Measurements from ENCODE around the gene BCL3. TPM values are rescaled to one million over a fixed set of nuclear protein-coding genes. Genes with fewer than 3 reads are reported as not detected.

BCL3 gene
- total and polyA plus RNA-seq, 2 of the 13 experiments (the other 11 are each of a cell fraction or from before 2014, with no cell fraction given), result 2.3 to 4.0 TPM

DNA sequence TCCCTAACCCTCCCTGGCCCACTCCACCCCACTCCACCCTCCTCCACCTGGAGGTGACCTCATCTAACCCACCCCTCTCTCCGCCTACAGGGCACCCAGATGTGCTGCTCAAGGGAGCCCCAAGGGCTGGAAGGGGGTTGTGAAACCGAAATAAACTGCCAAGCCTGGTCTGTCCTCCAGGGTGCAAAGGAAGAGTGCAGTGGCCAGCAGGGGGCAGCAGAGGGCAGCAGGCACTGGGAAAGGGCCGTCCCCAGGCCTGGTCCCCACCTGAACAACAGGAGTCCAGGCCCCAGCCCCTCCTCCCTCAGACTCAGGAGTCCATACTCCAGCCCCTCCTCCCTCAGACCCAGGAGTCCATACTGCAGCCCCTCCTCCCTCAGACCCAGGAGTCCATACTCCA lies 52.0 kb downstream of the BCL3 start (continued):
- TF ChIP-seq MEIS1 (CRISPR knock-in tag; IDR thresholded peaks at IDR 0.05; ENCODE audit: borderline replicate concordance), result 0 out of 2 replicates have a peak, but pooled peaks have one; percentile 34
- TF ChIP-seq, protein P1, sequence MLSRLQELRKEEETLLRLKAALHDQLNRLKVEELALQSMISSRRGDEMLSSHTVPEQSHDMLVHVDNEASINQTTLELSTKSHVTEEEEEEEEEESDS (CRISPR knock-in tag; IDR thresholded peaks at IDR 0.05; ENCODE audit: borderline replicate concordance), result no peak
- TF ChIP-seq SRF (IDR thresholded peaks at IDR 0.05; ENCODE audit: low read depth, low read length), result no peak
- 0 out of 2 replicates have a peak, but pooled peaks have one; percentile 22 for TF ChIP-seq ETV6 (CRISPR knock-in tag; conservative IDR thresholded peaks at IDR 0.05)
- TF ChIP-seq, protein P2, sequence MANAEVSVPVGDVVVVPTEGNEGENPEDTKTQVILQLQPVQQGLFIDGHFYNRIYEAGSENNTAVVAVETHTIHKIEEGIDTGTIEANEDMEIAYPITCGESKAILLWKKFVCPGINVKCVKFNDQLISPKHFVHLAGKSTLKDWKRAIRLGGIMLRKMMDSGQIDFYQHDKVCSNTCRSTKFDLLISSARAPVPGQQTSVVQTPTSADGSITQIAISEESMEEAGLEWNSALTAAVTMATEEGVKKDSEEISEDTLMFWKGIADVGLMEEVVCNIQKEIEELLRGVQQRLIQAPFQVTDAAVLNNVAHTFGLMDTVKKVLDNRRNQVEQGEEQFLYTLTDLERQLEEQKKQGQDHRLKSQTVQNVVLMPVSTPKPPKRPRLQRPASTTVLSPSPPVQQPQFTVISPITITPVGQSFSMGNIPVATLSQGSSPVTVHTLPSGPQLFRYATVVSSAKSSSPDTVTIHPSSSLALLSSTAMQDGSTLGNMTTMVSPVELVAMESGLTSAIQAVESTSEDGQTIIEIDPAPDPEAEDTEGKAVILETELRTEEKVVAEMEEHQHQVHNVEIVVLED (CRISPR knock-in tag; IDR thresholded peaks at IDR 0.05; ENCODE audit: borderline replicate concordance), result no peak
- no peak for TF ChIP-seq MTA3 (CRISPR knock-in tag; IDR thresholded peaks at IDR 0.05)
- no peak for TF ChIP-seq ZSCAN20 (CRISPR knock-in tag; IDR thresholded peaks at IDR 0.05; ENCODE audit: borderline replicate concordance)
- peak; percentile 52; the same call in 1 of the 2 replicates for TF ChIP-seq RXRA (CRISPR knock-in tag; IDR thresholded peaks at IDR 0.05)
- no peak for TF ChIP-seq SRSF1 (optimal IDR thresholded peaks at IDR 0.05; ENCODE audit: low read depth, low read length)
- TF ChIP-seq, protein P3, sequence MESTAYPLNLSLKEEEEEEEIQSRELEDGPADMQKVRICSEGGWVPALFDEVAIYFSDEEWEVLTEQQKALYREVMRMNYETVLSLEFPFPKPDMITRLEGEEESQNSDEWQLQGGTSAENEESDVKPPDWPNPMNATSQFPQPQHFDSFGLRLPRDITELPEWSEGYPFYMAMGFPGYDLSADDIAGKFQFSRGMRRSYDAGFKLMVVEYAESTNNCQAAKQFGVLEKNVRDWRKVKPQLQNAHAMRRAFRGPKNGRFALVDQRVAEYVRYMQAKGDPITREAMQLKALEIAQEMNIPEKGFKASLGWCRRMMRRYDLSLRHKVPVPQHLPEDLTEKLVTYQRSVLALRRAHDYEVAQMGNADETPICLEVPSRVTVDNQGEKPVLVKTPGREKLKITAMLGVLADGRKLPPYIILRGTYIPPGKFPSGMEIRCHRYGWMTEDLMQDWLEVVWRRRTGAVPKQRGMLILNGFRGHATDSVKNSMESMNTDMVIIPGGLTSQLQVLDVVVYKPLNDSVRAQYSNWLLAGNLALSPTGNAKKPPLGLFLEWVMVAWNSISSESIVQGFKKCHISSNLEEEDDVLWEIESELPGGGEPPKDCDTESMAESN (CRISPR knock-in tag; conservative IDR thresholded peaks at IDR 0.05), result no peak
- TF ChIP-seq KDM6A (CRISPR knock-in tag; IDR thresholded peaks at IDR 0.05; ENCODE audit: low read depth), result no peak
- peak; percentile 40; the same call in 1 of the 2 replicates for TF ChIP-seq RXRB (CRISPR knock-in tag; IDR thresholded peaks at IDR 0.05; ENCODE audit: borderline replicate concordance)
- no peak for TF ChIP-seq AKAP8 (CRISPR knock-in tag; IDR thresholded peaks at IDR 0.05)
- no peak for TF ChIP-seq RELA (CRISPR knock-in tag; IDR thresholded peaks at IDR 0.05)
- TF ChIP-seq, protein P4, sequence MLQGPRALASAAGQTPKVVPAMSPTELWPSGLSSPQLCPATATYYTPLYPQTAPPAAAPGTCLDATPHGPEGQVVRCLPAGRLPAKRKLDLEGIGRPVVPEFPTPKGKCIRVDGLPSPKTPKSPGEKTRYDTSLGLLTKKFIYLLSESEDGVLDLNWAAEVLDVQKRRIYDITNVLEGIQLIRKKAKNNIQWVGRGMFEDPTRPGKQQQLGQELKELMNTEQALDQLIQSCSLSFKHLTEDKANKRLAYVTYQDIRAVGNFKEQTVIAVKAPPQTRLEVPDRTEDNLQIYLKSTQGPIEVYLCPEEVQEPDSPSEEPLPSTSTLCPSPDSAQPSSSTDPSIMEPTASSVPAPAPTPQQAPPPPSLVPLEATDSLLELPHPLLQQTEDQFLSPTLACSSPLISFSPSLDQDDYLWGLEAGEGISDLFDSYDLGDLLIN (CRISPR knock-in tag; IDR thresholded peaks at IDR 0.05; ENCODE audit: borderline replicate concordance), result no peak
- no peak for TF ChIP-seq ZNF607 (CRISPR knock-in tag; IDR thresholded peaks at IDR 0.05; ENCODE audit: borderline replicate concordance)
- TF ChIP-seq RAD51 (IDR thresholded peaks at IDR 0.05; ENCODE audit: borderline replicate concordance), result no peak
- TF ChIP-seq, protein P5, sequence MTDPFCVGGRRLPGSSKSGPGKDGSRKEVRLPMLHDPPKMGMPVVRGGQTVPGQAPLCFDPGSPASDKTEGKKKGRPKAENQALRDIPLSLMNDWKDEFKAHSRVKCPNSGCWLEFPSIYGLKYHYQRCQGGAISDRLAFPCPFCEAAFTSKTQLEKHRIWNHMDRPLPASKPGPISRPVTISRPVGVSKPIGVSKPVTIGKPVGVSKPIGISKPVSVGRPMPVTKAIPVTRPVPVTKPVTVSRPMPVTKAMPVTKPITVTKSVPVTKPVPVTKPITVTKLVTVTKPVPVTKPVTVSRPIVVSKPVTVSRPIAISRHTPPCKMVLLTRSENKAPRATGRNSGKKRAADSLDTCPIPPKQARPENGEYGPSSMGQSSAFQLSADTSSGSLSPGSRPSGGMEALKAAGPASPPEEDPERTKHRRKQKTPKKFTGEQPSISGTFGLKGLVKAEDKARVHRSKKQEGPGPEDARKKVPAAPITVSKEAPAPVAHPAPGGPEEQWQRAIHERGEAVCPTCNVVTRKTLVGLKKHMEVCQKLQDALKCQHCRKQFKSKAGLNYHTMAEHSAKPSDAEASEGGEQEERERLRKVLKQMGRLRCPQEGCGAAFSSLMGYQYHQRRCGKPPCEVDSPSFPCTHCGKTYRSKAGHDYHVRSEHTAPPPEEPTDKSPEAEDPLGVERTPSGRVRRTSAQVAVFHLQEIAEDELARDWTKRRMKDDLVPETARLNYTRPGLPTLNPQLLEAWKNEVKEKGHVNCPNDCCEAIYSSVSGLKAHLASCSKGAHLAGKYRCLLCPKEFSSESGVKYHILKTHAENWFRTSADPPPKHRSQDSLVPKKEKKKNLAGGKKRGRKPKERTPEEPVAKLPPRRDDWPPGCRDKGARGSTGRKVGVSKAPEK (CRISPR knock-in tag; IDR thresholded peaks at IDR 0.05; ENCODE audit: borderline replicate concordance), result no peak
- peak; percentile 24; the same call in 1 of the 2 replicates for TF ChIP-seq CREM (IDR thresholded peaks at IDR 0.05)
- no peak for TF ChIP-seq CREM (CRISPR knock-in tag; IDR thresholded peaks at IDR 0.05)
- TF ChIP-seq, protein P6, sequence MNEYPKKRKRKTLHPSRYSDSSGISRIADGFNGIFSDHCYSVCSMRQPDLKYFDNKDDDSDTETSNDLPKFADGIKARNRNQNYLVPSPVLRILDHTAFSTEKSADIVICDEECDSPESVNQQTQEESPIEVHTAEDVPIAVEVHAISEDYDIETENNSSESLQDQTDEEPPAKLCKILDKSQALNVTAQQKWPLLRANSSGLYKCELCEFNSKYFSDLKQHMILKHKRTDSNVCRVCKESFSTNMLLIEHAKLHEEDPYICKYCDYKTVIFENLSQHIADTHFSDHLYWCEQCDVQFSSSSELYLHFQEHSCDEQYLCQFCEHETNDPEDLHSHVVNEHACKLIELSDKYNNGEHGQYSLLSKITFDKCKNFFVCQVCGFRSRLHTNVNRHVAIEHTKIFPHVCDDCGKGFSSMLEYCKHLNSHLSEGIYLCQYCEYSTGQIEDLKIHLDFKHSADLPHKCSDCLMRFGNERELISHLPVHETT (CRISPR knock-in tag; conservative IDR thresholded peaks at IDR 0.05), result no peak
- TF ChIP-seq NRL (CRISPR knock-in tag; IDR thresholded peaks at IDR 0.05; ENCODE audit: borderline replicate concordance), result no peak
